Liver (tissue), 3 donors: ENCODE measurements around the gene PRSS33.

Experiments used
- CTCF ChIP-seq: fragments of 150-350 bp; IDR thresholded peaks from 2 replicates; pipeline ENCODE4 v1.5.1; 2017; ENCODE audit warnings: improper control_type of control experiment, low read depth, low read length; ENCODE audit not compliant: missing input control
- GABPA ChIP-seq, 2 donors: IDR thresholded peaks in 1 of 2; conservative IDR thresholded peaks in 1 of 2; 2 replicates each; pipeline ENCODE4 v1.6.1; 2016; ENCODE audit warnings: antibody characterized with exemption in 2 of 2, mild to moderate bottlenecking in 1 of 2, moderate library complexity in 1 of 2
- donor health status: healthy.
- donor health status: healthy.

- TF ChIP-seq GABPA (IDR thresholded peaks at IDR 0.05 in 1 of 2, conservative IDR thresholded peaks at IDR 0.05 in 1 of 2) (no peak), CTCF (no peak)
Measured at GRCh38 chr16:2763173-2763572, 24.2 kb downstream of the PRSS33 start.
